HepG2 (cell line): ENCODE data around the gene IMPDH2.

Source experiments
- FOXM1 ChIP-seq: sonication (generic); formaldehyde crosslinking; IDR thresholded peaks from 2 replicates; pipeline ENCODE4 v1.5.0; 2020; ENCODE audit warnings: missing genetic modification reagents
- ISX ChIP-seq: sonication (generic); formaldehyde crosslinking; conservative IDR thresholded peaks from 2 replicates; pipeline ENCODE4 v1.5.0; 2020; ENCODE audit warnings: missing genetic modification reagents
- JUND ChIP-seq: sonication (generic); formaldehyde crosslinking; IDR thresholded peaks from 2 replicates; pipeline ENCODE4 v1.8.0; 2022; ENCODE audit warnings: mild to moderate bottlenecking, missing genetic modification reagents
- NFE2L2 ChIP-seq: fragments of 150-350 bp; IDR thresholded peaks from 2 replicates; pipeline ENCODE4 v1.6.1; 2014; ENCODE audit warnings: low read length
- NR1H2 ChIP-seq: sonication (generic); formaldehyde crosslinking; IDR thresholded peaks from 2 replicates; pipeline ENCODE4 v1.8.1; 2022; ENCODE audit warnings: low read depth, missing genetic modification reagents, borderline replicate concordance
- POGZ ChIP-seq: sonication (generic); formaldehyde crosslinking; IDR thresholded peaks from 2 replicates; pipeline ENCODE4 v1.4.0; 2020; ENCODE audit warnings: mild to moderate bottlenecking, missing genetic modification reagents
- POLR2A ChIP-seq, 2 experiments: IDR thresholded peaks; 2 replicates each; pipeline ENCODE4 v1.6.1; 2011; ENCODE audit warnings: low read depth in 2 of 2, low read length in 2 of 2, mild to moderate bottlenecking in 1 of 2, moderate library complexity in 1 of 2; ENCODE audit not compliant: insufficient read depth in 1 of 2
- RBAK ChIP-seq: sonication (generic); formaldehyde crosslinking; IDR thresholded peaks from 2 replicates; pipeline ENCODE4 v1.5.1; 2020; ENCODE audit warnings: mild to moderate bottlenecking, missing genetic modification reagents
- ZNF317 ChIP-seq: sonication (generic); formaldehyde crosslinking; IDR thresholded peaks from 2 replicates; pipeline ENCODE4 v1.5.0; 2020; ENCODE audit warnings: mild to moderate bottlenecking, missing genetic modification reagents
- ZNF766 ChIP-seq: sonication (generic); formaldehyde crosslinking; IDR thresholded peaks from 2 replicates; pipeline ENCODE4 v1.5.0; 2020; ENCODE audit warnings: missing genetic modification reagents, borderline replicate concordance
- TF ChIP-seq, protein P1 (sequence below): sonication (generic); formaldehyde crosslinking; IDR thresholded peaks from 2 replicates; pipeline ENCODE4 v1.4.0; 2020; ENCODE audit warnings: mild to moderate bottlenecking, missing genetic modification reagents
- TF ChIP-seq, protein P2 (sequence below): sonication (generic); formaldehyde crosslinking; conservative IDR thresholded peaks from 2 replicates; pipeline ENCODE4 v1.4.0; 2020; ENCODE audit warnings: missing genetic modification reagents

DNA sequence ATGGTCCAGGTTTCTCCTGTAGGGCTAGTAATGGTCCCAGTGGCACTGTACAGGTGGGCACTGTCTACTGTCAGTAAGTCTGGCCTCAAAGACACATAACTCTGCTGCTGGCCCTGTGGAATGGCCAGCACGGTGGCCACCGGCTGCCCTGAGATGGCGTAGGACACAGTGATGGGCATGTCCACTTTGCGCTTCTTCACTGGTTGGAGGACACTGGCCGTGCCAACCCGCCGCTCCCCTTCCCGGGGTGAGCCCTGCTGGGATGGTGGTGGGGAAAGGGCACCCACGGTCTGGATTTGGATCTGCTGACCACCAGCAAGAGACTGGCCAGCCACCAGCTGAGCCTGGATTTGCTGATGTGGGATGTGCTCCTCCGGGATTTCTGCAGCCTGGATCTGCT lies 28.1 kb upstream of the IMPDH2 start:
- TF ChIP-seq POGZ (CRISPR knock-in tag) (no peak), RBAK (CRISPR knock-in tag) (no peak), ZNF317 (CRISPR knock-in tag) (no peak), JUND (CRISPR knock-in tag) (no peak), NR1H2 (CRISPR knock-in tag) (no peak), FOXM1 (no peak), POLR2A (IDR thresholded peaks at IDR 0.05; ENCODE audit: insufficient read depth in 1 of 2, low read depth in 2 of 2, low read length in 2 of 2) (no peak), ZNF766 (CRISPR knock-in tag) (no peak), ISX (CRISPR knock-in tag) (no peak), NFE2L2 (no peak)
- TF ChIP-seq, protein P1, sequence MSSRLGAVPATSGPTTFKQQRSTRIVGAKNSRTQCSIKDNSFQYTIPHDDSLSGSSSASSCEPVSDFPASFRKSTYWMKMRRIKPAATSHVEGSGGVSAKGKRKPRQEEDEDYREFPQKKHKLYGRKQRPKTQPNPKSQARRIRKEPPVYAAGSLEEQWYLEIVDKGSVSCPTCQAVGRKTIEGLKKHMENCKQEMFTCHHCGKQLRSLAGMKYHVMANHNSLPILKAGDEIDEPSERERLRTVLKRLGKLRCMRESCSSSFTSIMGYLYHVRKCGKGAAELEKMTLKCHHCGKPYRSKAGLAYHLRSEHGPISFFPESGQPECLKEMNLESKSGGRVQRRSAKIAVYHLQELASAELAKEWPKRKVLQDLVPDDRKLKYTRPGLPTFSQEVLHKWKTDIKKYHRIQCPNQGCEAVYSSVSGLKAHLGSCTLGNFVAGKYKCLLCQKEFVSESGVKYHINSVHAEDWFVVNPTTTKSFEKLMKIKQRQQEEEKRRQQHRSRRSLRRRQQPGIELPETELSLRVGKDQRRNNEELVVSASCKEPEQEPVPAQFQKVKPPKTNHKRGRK, result no peak
- TF ChIP-seq, protein P2, sequence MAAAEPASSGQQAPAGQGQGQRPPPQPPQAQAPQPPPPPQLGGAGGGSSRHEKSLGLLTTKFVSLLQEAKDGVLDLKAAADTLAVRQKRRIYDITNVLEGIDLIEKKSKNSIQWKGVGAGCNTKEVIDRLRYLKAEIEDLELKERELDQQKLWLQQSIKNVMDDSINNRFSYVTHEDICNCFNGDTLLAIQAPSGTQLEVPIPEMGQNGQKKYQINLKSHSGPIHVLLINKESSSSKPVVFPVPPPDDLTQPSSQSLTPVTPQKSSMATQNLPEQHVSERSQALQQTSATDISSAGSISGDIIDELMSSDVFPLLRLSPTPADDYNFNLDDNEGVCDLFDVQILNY (CRISPR knock-in tag), result no peak
